DOHH2 (cell line): ENCODE results near the gene SLC6A16.
"Not testable (repeated sequence)": the region's sequence is repeated elsewhere in the genome, so short reads cannot be mapped to it uniquely, and the experiment has no call there.

ENCODE experiments used
- CTCF ChIP-seq: fragments of 200-600 bp; sonication (generic); IDR thresholded peaks from one replicate; pipeline ENCODE4 v1.5.1; 2014; ENCODE audit warnings: antibody characterized with exemption, mild to moderate bottlenecking, low read depth, low read length; ENCODE audit not compliant: poor library complexity, severe bottlenecking
- EZH2phosphoT487 ChIP-seq: fragments of 200-600 bp; sonication (generic); IDR thresholded peaks from 2 replicates; pipeline ENCODE4 v1.6.1; 2017; ENCODE audit warnings: borderline replicate concordance, mild to moderate bottlenecking, antibody characterized with exemption, low read length, moderate library complexity, mixed read lengths

- not testable (repeated sequence) for TF ChIP-seq CTCF, EZH2phosphoT487
Measured at GRCh38 chr19:49331187-49331586, 6.2 kb upstream of the SLC6A16 start.
